Type B pancreatic cell (in vitro differentiated cells): Measurements from ENCODE around the gene SEMA7A. TPM values are rescaled to one million over a fixed set of nuclear protein-coding genes. Genes with fewer than 3 reads are reported as not detected.

Experiments used
- DNase-seq: peaks from one replicate; pipeline ENCODE4 v3.0.0; 2021; ENCODE audit warnings: mixed read lengths; ENCODE audit not compliant: unreplicated experiment; ENCODE audit errors: extremely low spot score
- H3K27ac Mint-ChIP-seq: 2 replicates; pipeline ENCODE4 v1.8.0; 2021; ENCODE audit warnings: mild to moderate bottlenecking, mixed read lengths
- H3K27me3 Mint-ChIP-seq: 2 replicates; pipeline ENCODE4 v1.8.0; 2021; ENCODE audit warnings: mixed read lengths
- H3K36me3 Mint-ChIP-seq: 2 replicates; pipeline ENCODE4 v1.8.0; 2021; ENCODE audit warnings: mixed read lengths
- H3K4me1 Mint-ChIP-seq: one replicate; pipeline ENCODE4 v1.8.0; 2021; ENCODE audit warnings: mixed read lengths; ENCODE audit not compliant: unreplicated experiment
- H3K4me3 Mint-ChIP-seq: 2 replicates; pipeline ENCODE4 v1.8.0; 2021; ENCODE audit warnings: mild to moderate bottlenecking, mixed read lengths
- H3K9me3 Mint-ChIP-seq: 2 replicates; pipeline ENCODE4 v1.8.0; 2021; ENCODE audit warnings: mixed read lengths
- total RNA-seq: library from RNA; stranded (reverse); gene quantifications from 2 replicates; pipeline ENCODE4 v1.2.1, GENCODE V29; 2021; ENCODE audit warnings: low replicate concordance
- TF ChIP-seq, protein P1 (sequence below): fragments of 200-600 bp; sonication (generic); conservative IDR thresholded peaks from 2 replicates; pipeline ENCODE4 v1.5.0; 2021; ENCODE audit warnings: antibody characterized with exemption, mild to moderate bottlenecking

The SEMA7A gene
- total RNA-seq, 1 donor from 2014 or later = 6.3 TPM

DNA sequence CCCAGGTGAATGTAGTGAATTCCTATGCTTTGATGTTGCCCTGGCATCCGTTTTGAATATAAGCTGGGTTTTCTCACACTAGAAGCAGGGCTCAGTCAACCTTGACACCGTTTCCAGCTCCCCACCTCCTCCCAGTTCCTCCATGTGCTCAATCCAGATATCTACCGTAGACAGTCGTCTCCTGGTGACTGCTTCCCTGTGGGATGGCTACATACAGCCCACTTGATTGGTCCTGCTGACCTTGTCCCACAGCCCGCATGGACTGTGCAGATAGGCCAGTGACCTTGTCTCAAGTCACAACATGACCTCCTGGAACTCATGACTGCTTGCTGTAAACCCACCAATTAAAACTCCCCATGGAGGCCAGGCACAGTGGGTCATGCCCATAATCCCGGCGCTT lies 8.1 kb downstream of the SEMA7A start:
- Mint-ChIP-seq H3K27ac (no peak overlapping the region), H3K36me3 (no peaks in the 10 kb centered on the region), H3K4me3 (no peak overlapping the region), H3K9me3 (no peaks in the 10 kb centered on the region), H3K4me1 (peaks cover 23% of the 10 kb centered on the region), H3K27me3 (peaks cover 5% of the 10 kb centered on the region)
- no peak for DNase-seq
- TF ChIP-seq, protein P1, sequence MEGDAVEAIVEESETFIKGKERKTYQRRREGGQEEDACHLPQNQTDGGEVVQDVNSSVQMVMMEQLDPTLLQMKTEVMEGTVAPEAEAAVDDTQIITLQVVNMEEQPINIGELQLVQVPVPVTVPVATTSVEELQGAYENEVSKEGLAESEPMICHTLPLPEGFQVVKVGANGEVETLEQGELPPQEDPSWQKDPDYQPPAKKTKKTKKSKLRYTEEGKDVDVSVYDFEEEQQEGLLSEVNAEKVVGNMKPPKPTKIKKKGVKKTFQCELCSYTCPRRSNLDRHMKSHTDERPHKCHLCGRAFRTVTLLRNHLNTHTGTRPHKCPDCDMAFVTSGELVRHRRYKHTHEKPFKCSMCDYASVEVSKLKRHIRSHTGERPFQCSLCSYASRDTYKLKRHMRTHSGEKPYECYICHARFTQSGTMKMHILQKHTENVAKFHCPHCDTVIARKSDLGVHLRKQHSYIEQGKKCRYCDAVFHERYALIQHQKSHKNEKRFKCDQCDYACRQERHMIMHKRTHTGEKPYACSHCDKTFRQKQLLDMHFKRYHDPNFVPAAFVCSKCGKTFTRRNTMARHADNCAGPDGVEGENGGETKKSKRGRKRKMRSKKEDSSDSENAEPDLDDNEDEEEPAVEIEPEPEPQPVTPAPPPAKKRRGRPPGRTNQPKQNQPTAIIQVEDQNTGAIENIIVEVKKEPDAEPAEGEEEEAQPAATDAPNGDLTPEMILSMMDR = no peak

DNA sequence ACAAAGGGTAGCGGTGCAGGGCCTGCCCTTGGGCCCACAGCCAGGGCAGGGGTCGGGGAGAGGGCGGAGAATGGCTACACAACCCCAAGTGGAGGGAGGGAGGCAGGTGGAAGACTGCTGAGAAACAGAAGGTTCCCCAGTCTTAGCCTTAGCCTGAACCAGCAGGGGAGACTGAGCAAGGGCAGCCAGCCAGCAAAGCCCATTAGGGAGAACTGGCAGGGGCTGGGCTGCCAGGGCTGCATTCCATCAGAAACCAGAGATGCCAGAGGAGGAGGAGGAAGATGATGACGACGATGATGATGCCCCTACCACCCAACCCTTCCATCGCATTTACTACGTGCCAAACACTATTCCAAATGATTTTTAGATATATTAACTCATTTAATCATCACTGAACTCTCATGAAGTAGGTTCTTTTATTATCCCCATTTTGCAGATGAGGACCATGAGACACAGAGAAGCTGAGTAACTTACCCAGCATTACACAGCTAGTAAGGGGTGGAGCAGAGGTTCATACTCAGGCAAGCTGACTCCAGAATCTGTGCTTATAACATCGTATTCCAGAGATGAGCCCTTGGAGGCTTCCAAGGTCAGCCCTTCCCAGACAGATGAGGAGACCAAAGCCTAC lies 8.7 kb downstream of the SEMA7A start:
- Mint-ChIP-seq H3K4me3 (no peak overlapping the region), H3K27me3 (peaks cover 2% of the 10 kb centered on the region), H3K4me1 (peaks cover 29% of the 10 kb centered on the region), H3K27ac (no peak overlapping the region), H3K36me3 (no peaks in the 10 kb centered on the region), H3K9me3 (no peaks in the 10 kb centered on the region)
- DNase-seq = no peak
- TF ChIP-seq, protein P1 = no peak

DNA sequence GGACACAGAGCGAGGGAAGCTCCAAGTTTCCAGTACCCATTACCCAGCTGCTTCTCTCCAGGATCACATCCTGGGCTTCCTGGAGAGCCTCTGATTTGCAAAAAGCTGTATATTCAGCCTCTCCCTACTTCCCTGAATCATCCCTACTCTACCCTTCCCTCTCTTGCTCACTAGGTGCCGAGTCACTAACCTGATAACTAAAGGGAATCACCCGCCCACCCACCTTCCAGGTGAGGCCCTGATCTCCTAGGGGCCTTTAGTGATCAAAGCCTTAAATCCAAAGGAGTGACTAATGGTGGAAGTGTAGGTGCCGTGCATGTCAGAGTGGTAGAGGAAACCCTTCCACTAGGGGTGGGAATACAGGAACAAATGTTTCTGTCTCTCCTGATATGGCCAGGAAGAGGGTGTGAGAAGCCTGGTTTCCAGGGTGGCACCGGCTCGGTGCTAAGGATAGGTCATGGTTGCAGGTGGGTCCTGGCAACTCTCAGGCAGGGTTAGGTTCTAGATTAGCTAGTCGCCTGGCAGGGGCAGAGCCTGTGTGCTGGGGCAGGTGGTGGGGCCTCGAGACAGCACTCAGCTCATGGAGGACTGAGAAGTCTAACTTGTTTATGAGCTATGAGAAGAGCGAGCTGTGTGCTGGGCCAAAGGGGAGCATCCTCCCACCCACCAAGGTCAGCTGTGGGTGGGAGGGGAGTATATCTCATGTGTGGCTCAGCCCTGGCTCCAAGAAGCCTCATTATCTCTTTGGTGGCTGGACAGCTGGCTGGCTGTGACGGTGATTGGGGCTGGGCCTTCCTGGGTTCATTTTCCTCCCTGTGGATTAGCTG lies 10.1 kb downstream of the SEMA7A start:
- Mint-ChIP-seq H3K27me3 (no peaks in the 10 kb centered on the region), H3K27ac (peak overlapping the region; percentile 40), H3K36me3 (no peaks in the 10 kb centered on the region), H3K9me3 (no peaks in the 10 kb centered on the region), H3K4me1 (peaks cover 34% of the 10 kb centered on the region), H3K4me3 (no peak overlapping the region)
- TF ChIP-seq, protein P1 = no peak
- no peak for DNase-seq

DNA sequence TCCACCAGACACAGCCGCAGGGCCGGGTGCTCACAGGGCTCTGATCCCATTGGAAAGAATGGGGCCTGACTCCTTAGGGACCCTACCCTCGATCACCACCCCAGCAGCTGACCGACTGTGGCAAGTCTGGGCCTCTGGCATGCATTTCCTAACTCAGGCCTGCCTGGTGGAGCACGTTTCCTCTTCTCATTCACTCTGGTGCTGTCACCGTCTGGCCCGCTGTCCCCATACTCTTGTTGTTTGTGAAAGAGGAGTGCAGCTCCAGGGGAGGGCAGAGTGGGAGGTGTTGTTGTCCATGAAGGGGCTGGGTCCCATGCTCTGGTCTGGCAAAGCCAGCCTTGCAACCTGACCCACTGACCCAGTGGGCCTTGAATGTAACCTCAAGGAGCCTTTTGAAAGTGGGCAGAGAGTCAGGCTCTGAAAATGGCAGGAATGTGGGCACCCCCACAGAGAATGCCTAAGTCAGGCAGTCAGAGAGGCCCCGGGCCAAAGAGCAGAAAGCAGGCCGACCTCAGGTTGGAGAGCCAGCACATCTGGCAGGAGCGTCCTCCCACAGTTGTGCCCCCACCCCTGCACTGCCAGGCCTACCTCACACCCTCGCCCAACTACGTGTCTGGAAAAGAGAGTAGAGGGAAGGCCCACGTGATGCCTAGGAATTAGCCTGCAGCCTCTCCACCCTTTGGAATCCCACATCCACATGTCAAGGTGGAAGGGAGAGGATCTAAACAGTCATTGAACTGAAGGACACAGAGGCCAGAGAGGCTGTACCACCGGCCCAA lies 10.9 kb downstream of the SEMA7A start:
- Mint-ChIP-seq H3K36me3 (no peaks in the 10 kb centered on the region), H3K9me3 (no peaks in the 10 kb centered on the region), H3K27me3 (no peaks in the 10 kb centered on the region), H3K27ac (peak overlapping the region; percentile 77), H3K4me1 (peaks cover 34% of the 10 kb centered on the region), H3K4me3 (no peak overlapping the region)
- TF ChIP-seq, protein P1 = no peak
- no peak for DNase-seq

DNA sequence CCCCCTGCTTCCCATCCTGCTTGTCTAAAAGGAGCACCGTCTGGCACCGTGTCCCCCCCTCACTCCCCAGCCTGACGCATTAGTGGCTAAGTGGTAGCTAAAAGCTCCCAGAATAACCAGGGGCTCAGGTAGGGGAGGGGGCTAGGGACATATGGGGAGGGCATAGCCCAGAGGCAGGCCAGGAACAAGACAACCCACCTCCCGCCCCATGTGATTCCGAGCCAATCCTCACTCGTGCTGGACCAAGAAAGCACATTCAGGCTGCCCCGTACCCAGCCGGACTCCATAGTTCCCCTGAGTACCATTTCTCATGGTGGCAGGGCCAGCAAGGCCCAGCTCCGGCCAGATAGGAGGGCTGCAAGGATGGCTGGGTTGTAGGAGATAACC lies 11.5 kb downstream of the SEMA7A start:
- no peak overlapping the region for H3K27ac Mint-ChIP-seq
- DNase-seq = no peak
- H3K4me1 Mint-ChIP-seq = peaks cover 34% of the 10 kb centered on the region
- TF ChIP-seq, protein P1 = no peak
- no peaks in the 10 kb centered on the region for H3K27me3 Mint-ChIP-seq
- H3K36me3 Mint-ChIP-seq = no peaks in the 10 kb centered on the region
- H3K9me3 Mint-ChIP-seq = no peaks in the 10 kb centered on the region
- no peak overlapping the region for H3K4me3 Mint-ChIP-seq
